Endothelial cell (in vitro differentiated cells): ENCODE data around the gene CABP2. TPM values are rescaled to one million over a fixed set of nuclear protein-coding genes. Genes with fewer than 3 reads are reported as not detected.
"Not testable (repeated sequence)": the region's sequence is repeated elsewhere in the genome, so short reads cannot be mapped to it uniquely, and the experiment has no call there.

Experiments used
- DNase-seq: peaks from one replicate; pipeline ENCODE4 v3.0.0; 2021; ENCODE audit warnings: low spot score
- H3K27ac Mint-ChIP-seq: one replicate; pipeline ENCODE4 v1.8.0; 2021; ENCODE audit warnings: mixed read lengths, inconsistent platforms; ENCODE audit not compliant: unreplicated experiment
- H3K27me3 Mint-ChIP-seq: one replicate; pipeline ENCODE4 v1.8.0; 2021; ENCODE audit warnings: mild to moderate bottlenecking, moderate library complexity, mixed read lengths, inconsistent platforms; ENCODE audit not compliant: unreplicated experiment
- H3K36me3 Mint-ChIP-seq: one replicate; pipeline ENCODE4 v1.8.0; 2021; ENCODE audit warnings: mild to moderate bottlenecking, low read depth, mixed read lengths, inconsistent platforms; ENCODE audit not compliant: unreplicated experiment
- H3K4me1 Mint-ChIP-seq: one replicate; pipeline ENCODE4 v1.8.0; 2021; ENCODE audit warnings: mild to moderate bottlenecking, mixed read lengths, inconsistent platforms; ENCODE audit not compliant: unreplicated experiment
- H3K4me3 Mint-ChIP-seq: one replicate; pipeline ENCODE4 v1.8.0; 2021; ENCODE audit warnings: mild to moderate bottlenecking, mixed read lengths, inconsistent platforms; ENCODE audit not compliant: unreplicated experiment
- H3K9me3 Mint-ChIP-seq: one replicate; pipeline ENCODE4 v1.8.0; 2021; ENCODE audit warnings: mixed read lengths, inconsistent platforms; ENCODE audit not compliant: unreplicated experiment
- CTCF ChIP-seq: fragments of 200-600 bp; sonication (generic); IDR thresholded peaks from one replicate; pipeline ENCODE4 v1.5.0; 2021; ENCODE audit warnings: antibody characterized with exemption; ENCODE audit not compliant: unreplicated experiment
- total RNA-seq: library from RNA; stranded (reverse); fragmentation: NEBNext Ultra II Directional; extraction: Animal tissue kit (Norgen Biotek cat#: 25700); gene quantifications from one replicate; pipeline ENCODE4 v1.2.1, GENCODE V29; 2021; ENCODE audit not compliant: unreplicated experiment

CABP2 gene
- total RNA-seq, 1 donor from 2014 or later: not detected

DNA sequence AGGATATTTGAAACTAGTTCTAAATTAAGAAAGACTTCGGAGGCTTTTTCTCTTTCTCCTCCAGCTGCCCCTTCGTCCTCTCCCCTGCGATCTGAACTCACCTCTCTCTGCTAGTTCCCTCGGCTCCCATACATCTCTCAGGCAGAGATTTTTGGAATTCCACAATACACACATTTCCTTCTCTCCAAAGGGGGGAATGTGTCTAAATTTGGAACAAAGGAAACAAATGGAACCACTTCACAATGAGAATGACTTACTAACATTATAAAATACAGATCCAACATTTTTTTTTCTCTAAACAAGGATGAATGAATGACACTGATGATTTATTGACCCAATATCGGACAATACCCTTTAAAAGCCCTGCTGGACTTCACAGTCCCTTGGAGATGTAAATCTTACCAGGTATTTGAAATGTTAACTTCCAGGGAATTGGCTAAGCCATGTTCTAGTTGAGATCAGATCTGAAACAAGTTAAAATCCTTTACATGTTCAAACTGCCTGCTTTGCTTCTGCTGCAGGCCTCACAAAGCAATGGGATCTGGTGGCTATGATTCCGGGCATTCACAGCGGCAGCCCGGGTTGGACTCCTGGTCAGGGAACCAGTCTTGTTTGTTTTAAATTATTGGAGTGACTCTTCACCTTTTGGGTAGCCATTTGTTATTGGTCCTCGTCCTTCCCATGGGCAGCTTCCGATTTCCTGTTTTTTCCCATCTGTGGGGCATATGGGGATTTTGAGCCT lies 39.9 kb upstream of the CABP2 start:
- H3K9me3 Mint-ChIP-seq: no peaks in the 10 kb centered on the region
- no peaks in the 10 kb centered on the region for H3K27me3 Mint-ChIP-seq

GRCh38 chr11:67561971-67562619 lies 38.8 kb upstream of the CABP2 start:
- Mint-ChIP-seq H3K4me1 (peaks cover 11% of the 10 kb centered on the region), H3K27me3 (no peaks in the 10 kb centered on the region), H3K9me3 (no peaks in the 10 kb centered on the region), H3K36me3 (no peaks in the 10 kb centered on the region), H3K4me3 (no peak overlapping the region), H3K27ac (no peak overlapping the region)
- no peak for TF ChIP-seq CTCF
- no peak for DNase-seq

More for the DNA sequence above, 39.9 kb upstream of the CABP2 start:
- DNase-seq: no peak
- H3K4me1 Mint-ChIP-seq: peaks cover 11% of the 10 kb centered on the region
- H3K27ac Mint-ChIP-seq: no peak overlapping the region
- no peak overlapping the region for H3K4me3 Mint-ChIP-seq
- no peak for TF ChIP-seq CTCF
- H3K36me3 Mint-ChIP-seq: no peaks in the 10 kb centered on the region

DNA sequence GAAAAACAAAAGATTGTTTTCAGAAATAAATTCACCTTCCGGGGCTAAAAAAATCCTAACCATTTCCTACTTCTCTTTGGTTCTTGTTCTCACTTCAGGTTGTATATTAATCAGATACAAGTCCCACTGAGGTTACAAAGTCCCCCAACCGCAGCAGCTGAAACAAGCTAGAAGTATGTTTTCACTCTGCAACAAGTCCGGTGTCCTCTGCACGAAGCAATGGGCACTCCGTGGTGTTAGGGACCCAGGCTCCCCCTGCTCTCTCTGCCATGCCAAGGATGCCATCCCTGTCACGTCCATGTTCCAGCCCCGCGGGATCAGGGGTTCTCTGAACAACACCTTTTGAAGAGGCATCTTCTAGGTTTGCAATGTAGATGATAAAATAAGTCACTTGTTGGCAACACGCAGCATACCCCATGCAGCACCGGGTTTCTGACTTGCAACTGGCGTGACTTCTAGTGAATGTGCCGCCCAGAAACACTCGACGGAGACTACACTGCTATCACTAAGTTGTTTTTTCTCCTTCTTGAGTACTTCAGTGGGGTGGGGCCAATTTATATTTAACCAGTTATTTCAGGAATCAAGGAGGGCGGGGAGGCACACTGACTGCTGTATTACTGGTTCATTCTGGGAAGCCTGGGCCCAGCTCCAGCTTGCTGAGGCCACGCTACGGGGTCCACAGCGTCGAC lies 35.0 kb upstream of the CABP2 start:
- H3K36me3 Mint-ChIP-seq: no peaks in the 10 kb centered on the region
- H3K9me3 Mint-ChIP-seq: no peaks in the 10 kb centered on the region
- no peaks in the 10 kb centered on the region for H3K27me3 Mint-ChIP-seq
- H3K4me3 Mint-ChIP-seq: no peak overlapping the region
- peaks cover 7% of the 10 kb centered on the region for H3K4me1 Mint-ChIP-seq
- no peak overlapping the region for H3K27ac Mint-ChIP-seq
- no peak for DNase-seq
- TF ChIP-seq CTCF: no peak

GRCh38 chr11:67556244-67556643 lies 33.0 kb upstream of the CABP2 start:
- H3K4me3 Mint-ChIP-seq: no peak overlapping the region
- no peak for DNase-seq
- H3K36me3 Mint-ChIP-seq: no peaks in the 10 kb centered on the region
- H3K27ac Mint-ChIP-seq: no peak overlapping the region
- peaks cover 7% of the 10 kb centered on the region for H3K9me3 Mint-ChIP-seq
- no peaks in the 10 kb centered on the region for H3K4me1 Mint-ChIP-seq
- no peak for TF ChIP-seq CTCF
- H3K27me3 Mint-ChIP-seq: no peaks in the 10 kb centered on the region

DNA sequence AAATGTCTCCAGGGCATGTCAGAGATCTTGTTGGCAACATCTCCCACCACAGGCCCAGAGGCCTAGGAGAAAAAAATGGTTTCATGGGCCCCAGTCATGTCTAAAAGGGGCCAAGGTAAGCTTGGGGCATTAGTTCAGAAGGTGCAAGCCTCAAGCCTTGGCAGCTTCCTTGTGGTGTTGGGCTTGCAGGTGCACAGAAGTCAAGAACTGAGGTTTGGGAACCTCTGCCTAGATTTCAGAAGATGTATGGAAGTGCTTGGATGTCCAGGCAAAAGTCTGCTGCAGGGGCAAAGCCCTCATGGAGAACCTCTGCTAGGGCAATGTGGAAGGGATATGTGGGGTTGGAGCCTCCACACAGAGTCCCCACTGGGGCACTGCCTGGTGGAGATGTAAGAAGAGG lies 28.5 kb upstream of the CABP2 start:
- not testable (repeated sequence) for H3K36me3 Mint-ChIP-seq, H3K4me3 Mint-ChIP-seq, H3K4me1 Mint-ChIP-seq, DNase-seq, H3K27ac Mint-ChIP-seq, H3K27me3 Mint-ChIP-seq
- peaks cover 13% of the 10 kb centered on the region for H3K9me3 Mint-ChIP-seq
